Keratinocyte (primary cell): ENCODE measurements around the gene OSTN. TPM values are rescaled to one million over a fixed set of nuclear protein-coding genes. Genes with fewer than 3 reads are reported as not detected.

Experiments used
- DNase-seq: peaks from one replicate; pipeline ENCODE4 v3.0.0-alpha.2; 2011; ENCODE audit warnings: low read depth, missing footprints, low spot score
- FAIRE-seq: peaks from 2 replicates; lab custom pipeline; 2011; peaks lifted over from hg19 to GRCh38; lab: Jason Lieb, UNC
- H2AFZ ChIP-seq: 2 replicates; pipeline ENCODE4 v1.6.0; 2012; ENCODE audit warnings: low read length, control low read depth, inconsistent platforms; ENCODE audit not compliant: control insufficient read depth
- H3K27ac ChIP-seq: 2 replicates; pipeline ENCODE4 v1.5.1; 2011; ENCODE audit warnings: low read length; ENCODE audit not compliant: control insufficient read depth, insufficient read depth
- H3K27me3 ChIP-seq: 3 replicates; pipeline ENCODE4 v1.6.0; 2011; ENCODE audit warnings: low read length; ENCODE audit not compliant: control insufficient read depth, insufficient read depth; ENCODE audit errors: extremely low read depth
- H3K36me3 ChIP-seq, 2 experiments: 2 replicates in 1 of 2; 3 replicates in 1 of 2; pipeline ENCODE4 v1.5.1; 2011; ENCODE audit warnings: low read length in 2 of 2, mild to moderate bottlenecking in 1 of 2; ENCODE audit not compliant: control insufficient read depth in 2 of 2, insufficient read depth in 2 of 2; ENCODE audit errors: extremely low read depth in 1 of 2
- H3K4me1 ChIP-seq: 3 replicates; pipeline ENCODE4 v1.5.1; 2011; ENCODE audit warnings: low read length; ENCODE audit not compliant: control insufficient read depth, insufficient read depth; ENCODE audit errors: extremely low read depth
- H3K4me2 ChIP-seq: 3 replicates; pipeline ENCODE4 v1.6.0; 2011; ENCODE audit warnings: low read depth, low read length; ENCODE audit not compliant: control insufficient read depth, insufficient read depth; ENCODE audit errors: extremely low read depth
- H3K4me3 ChIP-seq, 3 experiments: fragments of 200-600 bp in 1 of 3; sonication (generic) in 1 of 3; 2 replicates in 2 of 3; 3 replicates in 1 of 3; pipeline ENCODE4 v1.5.1; 2011 to 2016; ENCODE audit warnings: low read length in 3 of 3, mild to moderate bottlenecking in 3 of 3, control low read depth in 2 of 3, inconsistent platforms in 1 of 3, low read depth in 1 of 3, mixed read lengths in 1 of 3, mixed run types in 1 of 3, moderate library complexity in 1 of 3; ENCODE audit not compliant: control insufficient read depth in 2 of 3, insufficient read depth in 2 of 3; ENCODE audit errors: extremely low read depth in 1 of 3
- H3K79me2 ChIP-seq: 2 replicates; pipeline ENCODE4 v1.6.0; 2012; ENCODE audit warnings: low read length; ENCODE audit not compliant: control insufficient read depth, insufficient read depth
- H3K9ac ChIP-seq: 3 replicates; pipeline ENCODE4 v1.6.0; 2011; ENCODE audit warnings: low read length; ENCODE audit not compliant: control insufficient read depth, insufficient read depth; ENCODE audit errors: extremely low read depth
- H3K9me1 ChIP-seq: 3 replicates; pipeline ENCODE4 v1.6.0; 2011; ENCODE audit warnings: low read length; ENCODE audit not compliant: control insufficient read depth, insufficient read depth; ENCODE audit errors: extremely low read depth
- H3K9me3 ChIP-seq: 2 replicates; pipeline ENCODE4 v1.5.1; 2012; ENCODE audit warnings: low read depth, low read length; ENCODE audit not compliant: control insufficient read depth
- H4K20me1 ChIP-seq: 3 replicates; pipeline ENCODE4 v1.6.0; 2011; ENCODE audit warnings: low read length; ENCODE audit not compliant: control insufficient read depth, insufficient read depth; ENCODE audit errors: extremely low read depth
- CTCF ChIP-seq, 3 experiments: IDR thresholded peaks in 1 of 3; conservative IDR thresholded peaks in 1 of 3; optimal IDR thresholded peaks in 1 of 3; 2 replicates in 2 of 3; 3 replicates in 1 of 3; pipeline versions ENCODE3 to v1.5.1; 2011; ENCODE audit warnings: low read length in 3 of 3, mild to moderate bottlenecking in 3 of 3, moderate library complexity in 2 of 3, control low read depth in 1 of 3, inconsistent platforms in 1 of 3; ENCODE audit not compliant: insufficient read depth in 2 of 3; ENCODE audit errors: extremely low read depth in 1 of 3
- EZH2 ChIP-seq: IDR thresholded peaks from one replicate; pipeline ENCODE4 v1.6.1; 2012; ENCODE audit warnings: inconsistent platforms, mild to moderate bottlenecking, low read length, moderate library complexity
- dilution Hi-C: fragments of 300-500 bp; cut with MboI; formaldehyde crosslinking; loops from one replicate; pipeline ENCODE4 v1.7.0; 2020; ENCODE audit warnings: low sequenced_read_pairs; ENCODE audit not compliant: extremely low pct_ligation_motif_present
- polyA plus RNA-seq, 5 experiments: library from polyadenylated mRNA; depleted of rRNA in 3 of 5; stranded (reverse) in 3 of 5; stranded (forward) in 1 of 5; unstranded in 1 of 5; fragments of >200 nt; gene quantifications; 1 replicate in 1 of 5; 2 replicates in 3 of 5; 3 replicates in 1 of 5; pipeline versions ENCODE4 v1.2.1 to v1.2.3, GENCODE V29; 2011 to 2012; ENCODE audit warnings: missing spikeins in 2 of 5, low read depth in 1 of 5, low replicate concordance in 1 of 5

OSTN gene
- polyA plus RNA-seq, 1 donor (not counting 4 experiments of a cell fraction or from before 2014, with no cell fraction given): not detected

- H3K4me2 ChIP-seq: no peak overlapping the region
- no peak overlapping the region for H2AFZ ChIP-seq
- TF ChIP-seq EZH2 (no peak), CTCF (optimal IDR thresholded peaks at IDR 0.05 in 1 of 3, IDR thresholded peaks at IDR 0.05 in 1 of 3, conservative IDR thresholded peaks at IDR 0.05 in 1 of 3; ENCODE audit: extremely low read depth in 1 of 3, insufficient read depth in 2 of 3, low read length in 3 of 3) (no peak)
- no peaks in the 10 kb centered on the region for H3K27me3 ChIP-seq
- H3K4me3 ChIP-seq: no peak overlapping the region
- H4K20me1 ChIP-seq: no peaks in the 10 kb centered on the region
- FAIRE-seq: no peak
- H3K4me1 ChIP-seq: no peaks in the 10 kb centered on the region
- H3K27ac ChIP-seq: no peak overlapping the region
- no peaks in the 10 kb centered on the region for H3K9me1 ChIP-seq
- H3K9me3 ChIP-seq: no peaks in the 10 kb centered on the region
- dilution Hi-C loops: no loop called here
- no peaks in the 10 kb centered on the region for H3K79me2 ChIP-seq
- H3K9ac ChIP-seq: no peak overlapping the region
- DNase-seq: no peak
- H3K36me3 ChIP-seq: no peaks in the 10 kb centered on the region
These were observed 93.4 kb downstream of the OSTN start for GRCh38 chr3:191292243-191293015.

GRCh38 chr3:191294291-191294690, 95.2 kb downstream of the OSTN start:
- no peaks in the 10 kb centered on the region for H4K20me1 ChIP-seq
- FAIRE-seq: no peak
- dilution Hi-C loops: no loop called here

More at GRCh38 chr3:191294291-191294690, 95.2 kb downstream of the OSTN start:
- no peak overlapping the region for H2AFZ ChIP-seq
- no peak for DNase-seq
- H3K4me1 ChIP-seq: no peaks in the 10 kb centered on the region
- H3K27ac ChIP-seq: no peak overlapping the region
- no peaks in the 10 kb centered on the region for H3K36me3 ChIP-seq
- no peaks in the 10 kb centered on the region for H3K79me2 ChIP-seq
- no peak overlapping the region for H3K4me3 ChIP-seq
- no peak overlapping the region for H3K9ac ChIP-seq
- no peaks in the 10 kb centered on the region for H3K27me3 ChIP-seq
- H3K4me2 ChIP-seq: no peak overlapping the region
- no peaks in the 10 kb centered on the region for H3K9me3 ChIP-seq
- TF ChIP-seq EZH2: no peak
- no peak for TF ChIP-seq CTCF (optimal IDR thresholded peaks at IDR 0.05 in 1 of 3, IDR thresholded peaks at IDR 0.05 in 1 of 3, conservative IDR thresholded peaks at IDR 0.05 in 1 of 3; ENCODE audit: extremely low read depth in 1 of 3, insufficient read depth in 2 of 3, low read length in 3 of 3)
- H3K9me1 ChIP-seq: no peaks in the 10 kb centered on the region
